Measurements from ENCODE around the gene PAPPA. TPM values are rescaled to one million over a fixed set of nuclear protein-coding genes. Genes with fewer than 3 reads are reported as not detected.

The PAPPA gene
- total RNA-seq, 1 experiment from 2014 or later: 3.9 TPM

- Histone ChIP-seq H2AFZ (no peak overlapping the region), H3K27ac (no peak overlapping the region), H3F3A (ENCODE audit: insufficient read depth, low read depth) (no peaks in the 10 kb centered on the region), H3K36me3 (ENCODE audit: low read depth) (no peaks in the 10 kb centered on the region), H3K79me2 (ENCODE audit: low read depth) (no peaks in the 10 kb centered on the region), H3K4me1 (replicated peaks; ENCODE audit: insufficient read depth) (no peaks in the 10 kb centered on the region), H3K9me3 (ENCODE audit: insufficient read depth, low read depth) (no peaks in the 10 kb centered on the region), H3K4me2 (no peak overlapping the region), H4K20me1 (ENCODE audit: insufficient read depth) (no peaks in the 10 kb centered on the region), H3K4me3 (no peak overlapping the region), H3K27me3 (ENCODE audit: insufficient read depth, low read depth) (no peaks in the 10 kb centered on the region), H3K9me2 (ENCODE audit: insufficient read depth) (0 out of 2 replicates have a peak, but pooled peaks cover 5% of the 10 kb centered on the region)
- POLR2A ChIA-PET (ENCODE audit: unreplicated experiment): no interaction called here
- BruUV-seq (replicated peaks): no TSS peak
- DNase-seq: no peak
- intact Hi-C loops (cut with micrococcal nuclease; ENCODE audit: unreplicated experiment): no loop called here
- CTCF ChIA-PET: no interaction called here
- no peak for TF ChIP-seq EZH2 (IDR thresholded peaks at IDR 0.05; ENCODE audit: low read depth)
- TF ChIP-seq, protein P1, sequence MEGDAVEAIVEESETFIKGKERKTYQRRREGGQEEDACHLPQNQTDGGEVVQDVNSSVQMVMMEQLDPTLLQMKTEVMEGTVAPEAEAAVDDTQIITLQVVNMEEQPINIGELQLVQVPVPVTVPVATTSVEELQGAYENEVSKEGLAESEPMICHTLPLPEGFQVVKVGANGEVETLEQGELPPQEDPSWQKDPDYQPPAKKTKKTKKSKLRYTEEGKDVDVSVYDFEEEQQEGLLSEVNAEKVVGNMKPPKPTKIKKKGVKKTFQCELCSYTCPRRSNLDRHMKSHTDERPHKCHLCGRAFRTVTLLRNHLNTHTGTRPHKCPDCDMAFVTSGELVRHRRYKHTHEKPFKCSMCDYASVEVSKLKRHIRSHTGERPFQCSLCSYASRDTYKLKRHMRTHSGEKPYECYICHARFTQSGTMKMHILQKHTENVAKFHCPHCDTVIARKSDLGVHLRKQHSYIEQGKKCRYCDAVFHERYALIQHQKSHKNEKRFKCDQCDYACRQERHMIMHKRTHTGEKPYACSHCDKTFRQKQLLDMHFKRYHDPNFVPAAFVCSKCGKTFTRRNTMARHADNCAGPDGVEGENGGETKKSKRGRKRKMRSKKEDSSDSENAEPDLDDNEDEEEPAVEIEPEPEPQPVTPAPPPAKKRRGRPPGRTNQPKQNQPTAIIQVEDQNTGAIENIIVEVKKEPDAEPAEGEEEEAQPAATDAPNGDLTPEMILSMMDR (conservative IDR thresholded peaks at IDR 0.05): no peak
Measured at GRCh38 chr9:116389541-116390302, 236.1 kb downstream of the PAPPA start.

DNA sequence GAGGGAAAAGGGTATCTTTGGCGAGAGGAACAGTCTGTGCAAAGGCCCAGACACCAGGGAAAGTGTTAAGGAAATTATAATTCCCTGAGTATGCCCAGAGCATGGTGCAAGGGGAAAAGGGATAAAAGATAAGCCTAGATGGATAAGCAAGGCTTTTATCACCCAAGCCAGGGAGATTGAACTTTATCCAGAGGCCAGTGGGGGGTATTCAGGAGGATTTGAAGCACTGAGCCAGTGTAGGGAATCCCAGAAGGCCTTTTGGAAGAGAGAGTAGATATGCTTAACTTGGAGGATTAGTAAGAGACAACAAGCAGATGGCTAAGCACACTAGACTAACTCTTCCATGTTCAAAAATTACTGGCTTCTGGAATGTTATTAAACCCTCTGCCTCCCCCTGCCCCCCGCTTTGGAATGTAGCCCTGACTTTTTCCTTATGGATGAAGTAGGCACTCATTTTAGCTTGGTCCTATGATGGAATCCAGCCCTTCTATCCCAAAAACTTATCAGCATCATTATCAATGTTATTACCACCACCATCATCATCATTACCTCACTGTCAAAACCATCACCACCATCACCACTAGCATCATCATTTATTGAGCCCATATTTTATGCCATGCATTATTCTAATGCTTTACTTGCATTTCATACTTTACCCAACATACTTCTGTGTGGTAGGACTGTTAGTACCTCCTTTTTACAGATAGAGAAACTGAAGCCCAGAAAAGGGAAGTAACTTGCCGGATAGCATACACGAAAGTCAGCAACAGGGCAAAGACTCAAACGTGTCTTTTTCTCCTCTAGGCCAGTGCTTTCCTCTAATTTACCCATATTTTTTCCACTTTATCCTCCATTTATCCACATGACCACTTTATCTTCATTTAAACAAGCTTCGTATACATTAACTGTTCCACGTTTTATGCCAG lies 237.0 kb downstream of the PAPPA start:
- Histone ChIP-seq H3K4me3 (no peak overlapping the region), H3K4me2 (no peak overlapping the region), H3F3A (ENCODE audit: insufficient read depth, low read depth) (no peaks in the 10 kb centered on the region), H3K9me2 (ENCODE audit: insufficient read depth) (0 out of 2 replicates have a peak, but pooled peaks cover 5% of the 10 kb centered on the region), H3K27me3 (ENCODE audit: insufficient read depth, low read depth) (no peaks in the 10 kb centered on the region), H4K20me1 (ENCODE audit: insufficient read depth) (no peaks in the 10 kb centered on the region), H3K79me2 (ENCODE audit: low read depth) (no peaks in the 10 kb centered on the region), H3K4me1 (replicated peaks; ENCODE audit: insufficient read depth) (no peaks in the 10 kb centered on the region), H3K27ac (no peak overlapping the region), H3K9me3 (ENCODE audit: insufficient read depth, low read depth) (no peaks in the 10 kb centered on the region), H2AFZ (no peak overlapping the region), H3K36me3 (ENCODE audit: low read depth) (no peaks in the 10 kb centered on the region)
- BruUV-seq (replicated peaks): no TSS peak
- no peak for TF ChIP-seq EZH2 (IDR thresholded peaks at IDR 0.05; ENCODE audit: low read depth)
- TF ChIP-seq, protein P1 (conservative IDR thresholded peaks at IDR 0.05): no peak
- POLR2A ChIA-PET (ENCODE audit: unreplicated experiment): no interaction called here
- intact Hi-C loops (cut with micrococcal nuclease; ENCODE audit: unreplicated experiment): no loop called here
- CTCF ChIA-PET: no interaction called here
- no peak for DNase-seq

- ChIA-PET CTCF (no interaction called here), POLR2A (ENCODE audit: unreplicated experiment) (no interaction called here)
- H3K27ac ChIP-seq: no peak overlapping the region
- H3K4me3 ChIP-seq: no peak overlapping the region
- no peaks in the 10 kb centered on the region for H3F3A ChIP-seq (ENCODE audit: insufficient read depth, low read depth)
- no peaks in the 10 kb centered on the region for H4K20me1 ChIP-seq (ENCODE audit: insufficient read depth)
- no peaks in the 10 kb centered on the region for H3K27me3 ChIP-seq (ENCODE audit: insufficient read depth, low read depth)
- H3K9me2 ChIP-seq (ENCODE audit: insufficient read depth): 0 out of 2 replicates have a peak, but pooled peaks cover 5% of the 10 kb centered on the region
- intact Hi-C loops (cut with micrococcal nuclease; ENCODE audit: unreplicated experiment): no loop called here
- TF ChIP-seq, protein P1 (conservative IDR thresholded peaks at IDR 0.05): no peak
- TF ChIP-seq EZH2 (IDR thresholded peaks at IDR 0.05; ENCODE audit: low read depth): no peak
- no peak overlapping the region for H3K4me2 ChIP-seq
- H3K79me2 ChIP-seq (ENCODE audit: low read depth): no peaks in the 10 kb centered on the region
- H3K36me3 ChIP-seq (ENCODE audit: low read depth): no peaks in the 10 kb centered on the region
- no peaks in the 10 kb centered on the region for H3K9me3 ChIP-seq (ENCODE audit: insufficient read depth, low read depth)
- DNase-seq: no peak
- no peak overlapping the region for H2AFZ ChIP-seq
- no peaks in the 10 kb centered on the region for H3K4me1 ChIP-seq (replicated peaks; ENCODE audit: insufficient read depth)
- no TSS peak for BruUV-seq (replicated peaks)
Measured at GRCh38 chr9:116391306-116391900, 237.8 kb downstream of the PAPPA start.

Measured in PC-9 (cell line).